Measurements from ENCODE around the gene GNLY. TPM values are rescaled to one million over a fixed set of nuclear protein-coding genes. Genes with fewer than 3 reads are reported as not detected.

Gene GNLY
- total RNA-seq, 2 donors from 2014 or later = not detected

DNA sequence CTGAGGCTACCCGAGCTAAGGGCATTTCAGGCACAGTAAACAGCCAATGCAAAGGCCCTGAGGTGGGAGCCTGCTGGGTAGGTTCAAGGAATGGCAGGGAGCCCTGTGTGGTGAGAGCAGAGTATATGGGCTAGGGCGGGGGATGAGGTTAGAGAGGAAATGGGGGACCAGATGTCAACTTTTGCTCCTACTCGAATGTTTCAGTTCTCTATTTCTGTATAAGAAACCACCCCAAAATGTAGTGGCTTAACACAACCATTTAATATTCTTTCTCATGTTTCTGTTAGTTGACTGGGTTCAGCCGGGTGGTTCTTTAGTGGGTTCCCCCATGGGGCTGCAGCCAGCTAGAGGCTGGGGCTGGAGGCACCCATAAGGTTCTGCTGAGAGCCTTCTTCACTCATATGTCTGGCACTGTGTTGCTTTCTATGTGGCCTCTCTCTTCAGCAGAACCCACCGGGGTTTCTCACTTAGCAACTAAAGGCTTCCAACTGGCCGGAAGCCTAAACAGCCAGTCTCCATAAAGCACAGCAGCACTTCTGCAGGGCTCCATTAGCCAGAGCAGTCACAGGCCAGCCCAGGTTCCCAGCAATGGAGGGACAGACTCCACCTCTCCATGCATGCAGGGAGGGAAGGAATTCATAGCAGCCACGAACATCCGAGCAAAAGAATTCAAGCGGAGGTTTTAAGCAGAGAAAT is 54.0 kb downstream of the GNLY start:
- H3K27ac ChIP-seq (ENCODE audit: low read depth, low read length) = no peak overlapping the region
- H3K27me3 ChIP-seq (ENCODE audit: control insufficient read depth, insufficient read depth, low read length, poor library complexity, severe bottlenecking) = peaks cover 89% of the 10 kb centered on the region
- no peak overlapping the region for H3K9ac ChIP-seq (ENCODE audit: extremely low read depth, low read length, poor library complexity, severe bottlenecking)
- Mint-ChIP-seq H3K4me1 (peaks cover 11% of the 10 kb centered on the region), H3K27ac (no peak overlapping the region), H3K36me3 (ENCODE audit: low read depth) (no peaks in the 10 kb centered on the region), H3K4me3 (no peak overlapping the region), H3K27me3 (ENCODE audit: insufficient read depth) (peaks cover 91% of the 10 kb centered on the region), H3K9me3 (no peaks in the 10 kb centered on the region)
- no peaks in the 10 kb centered on the region for H3K36me3 ChIP-seq (ENCODE audit: control insufficient read depth, insufficient read depth, low read length)
- TF ChIP-seq, protein P1, sequence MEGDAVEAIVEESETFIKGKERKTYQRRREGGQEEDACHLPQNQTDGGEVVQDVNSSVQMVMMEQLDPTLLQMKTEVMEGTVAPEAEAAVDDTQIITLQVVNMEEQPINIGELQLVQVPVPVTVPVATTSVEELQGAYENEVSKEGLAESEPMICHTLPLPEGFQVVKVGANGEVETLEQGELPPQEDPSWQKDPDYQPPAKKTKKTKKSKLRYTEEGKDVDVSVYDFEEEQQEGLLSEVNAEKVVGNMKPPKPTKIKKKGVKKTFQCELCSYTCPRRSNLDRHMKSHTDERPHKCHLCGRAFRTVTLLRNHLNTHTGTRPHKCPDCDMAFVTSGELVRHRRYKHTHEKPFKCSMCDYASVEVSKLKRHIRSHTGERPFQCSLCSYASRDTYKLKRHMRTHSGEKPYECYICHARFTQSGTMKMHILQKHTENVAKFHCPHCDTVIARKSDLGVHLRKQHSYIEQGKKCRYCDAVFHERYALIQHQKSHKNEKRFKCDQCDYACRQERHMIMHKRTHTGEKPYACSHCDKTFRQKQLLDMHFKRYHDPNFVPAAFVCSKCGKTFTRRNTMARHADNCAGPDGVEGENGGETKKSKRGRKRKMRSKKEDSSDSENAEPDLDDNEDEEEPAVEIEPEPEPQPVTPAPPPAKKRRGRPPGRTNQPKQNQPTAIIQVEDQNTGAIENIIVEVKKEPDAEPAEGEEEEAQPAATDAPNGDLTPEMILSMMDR (conservative IDR thresholded peaks at IDR 0.05) = no peak
- 90 to 93% methylated on average over 3 to 9 of the region's 9 CpGs for WGBS, 2 experiments (ENCODE audit: insufficient coverage in 1 of 2, insufficient read length in 1 of 2)
- no peaks in the 10 kb centered on the region for H3K9me3 ChIP-seq (ENCODE audit: control insufficient read depth, low read length)
- DNase-seq = no peak
- H3K4me1 ChIP-seq (ENCODE audit: control insufficient read depth, insufficient read depth, low read length) = peaks cover 8% of the 10 kb centered on the region
- no peak overlapping the region for H3K4me3 ChIP-seq (ENCODE audit: low read length)

Other genes starting within 250 kb of the GNLY start
- 100 to 1,000 TPM; 171 to 267 TPM for gene MAT2A, start 155.2 kb upstream of the GNLY start, total RNA-seq
- gene GGCX, start 132.9 kb upstream of the GNLY start, total RNA-seq = 10 to 100 TPM; 74.5 to 89.5 TPM
- 100 to 1,000 TPM in 1 of 2 donors, 10 to 100 TPM in 1; 80.4 to 146 TPM for gene VAMP8, start 116.8 kb upstream of the GNLY start, total RNA-seq
- 10 to 100 TPM in 1 of 2 donors, 1 to 10 TPM in 1; 6.3 to 13.9 TPM for gene VAMP5, start 109.9 kb upstream of the GNLY start, total RNA-seq
- gene RNF181, start 98.6 kb upstream of the GNLY start, total RNA-seq = 100 to 1,000 TPM; 113 to 118 TPM
- gene TMEM150A, start 91.7 kb upstream of the GNLY start, total RNA-seq = 10 to 100 TPM; 23.8 to 32.2 TPM
- gene C2orf68, start 82.3 kb upstream of the GNLY start, total RNA-seq = 10 to 100 TPM; 63.2 to 66.5 TPM
- gene USP39, start 78.2 kb upstream of the GNLY start, total RNA-seq = 100 to 1,000 TPM in 1 of 2 donors, 10 to 100 TPM in 1; 75.7 to 102 TPM
- gene SFTPB, start 26.2 kb upstream of the GNLY start, total RNA-seq = not detected
- 1 to 10 TPM; 1.3 to 1.6 TPM for gene ATOH8, start 59.6 kb downstream of the GNLY start, total RNA-seq
- 10 to 100 TPM; 26.6 to 27.4 TPM for gene ST3GAL5, start 194.6 kb downstream of the GNLY start, total RNA-seq

All from endodermal cell (in vitro differentiated cells).